Endothelial cell of umbilical vein (primary cell): ENCODE data around the gene OPRD1. TPM values are rescaled to one million over a fixed set of nuclear protein-coding genes. Genes with fewer than 3 reads are reported as not detected.

Experiments
- BruUV-seq: library from RNA; stranded (reverse); fragments of 400-500 nt; replicated peaks from 2 replicates; lab custom pipeline; 2021; lab: Mats Ljungman, UMichigan
- CTCF ChIA-PET: fragments of 300-600, 350-600 bp; sonication (Branson Sonifier 250); formaldehyde crosslinking; loops from one replicate; lab custom pipeline; 2021; ENCODE audit warnings: antibody characterized with exemption, inconsistent platforms; lab: Charles Lee
- POLR2A ChIA-PET: fragments of 300-600, 350-600 bp; sonication (Branson Sonifier 250); formaldehyde crosslinking; loops from one replicate; lab custom pipeline; 2021; ENCODE audit warnings: antibody characterized with exemption, inconsistent platforms; lab: Charles Lee
- DNase-seq: peaks from one replicate; pipeline ENCODE4 v3.0.0-alpha.2; 2011; ENCODE audit warnings: low read depth, low spot score
- FAIRE-seq: peaks from 2 replicates; lab custom pipeline; 2011; peaks lifted over from hg19 to GRCh38; lab: Jason Lieb, UNC
- H2AFZ ChIP-seq: 2 replicates; pipeline ENCODE4 v1.6.0; 2012; ENCODE audit warnings: low read depth, low read length, control low read depth, inconsistent platforms
- H3K27ac ChIP-seq: 2 replicates; pipeline ENCODE4 v1.5.1; 2011; ENCODE audit warnings: low read depth, mild to moderate bottlenecking, control low read depth, low read length, moderate library complexity; ENCODE audit not compliant: insufficient read depth
- H3K27me3 ChIP-seq, 2 experiments: 2 replicates each; pipeline versions ENCODE4 v1.6.0 to v1.6.1; 2011; ENCODE audit warnings: low read length in 2 of 2, mixed read lengths in 1 of 2; ENCODE audit not compliant: control insufficient read depth in 2 of 2, insufficient read depth in 2 of 2
- H3K36me3 ChIP-seq, 2 experiments: 2 replicates in 1 of 2; 3 replicates in 1 of 2; pipeline ENCODE4 v1.5.1; 2011; ENCODE audit warnings: low read length in 2 of 2, mild to moderate bottlenecking in 1 of 2, moderate library complexity in 1 of 2; ENCODE audit not compliant: control insufficient read depth in 2 of 2, insufficient read depth in 2 of 2; ENCODE audit errors: extremely low read depth in 1 of 2
- H3K4me1 ChIP-seq: 3 replicates; pipeline ENCODE4 v1.5.1; 2011; ENCODE audit warnings: mild to moderate bottlenecking, low read length; ENCODE audit not compliant: control insufficient read depth, insufficient read depth; ENCODE audit errors: extremely low read depth
- H3K4me2 ChIP-seq: 2 replicates; pipeline ENCODE4 v1.6.1; 2011; ENCODE audit warnings: low read length, control low read depth, mixed read lengths; ENCODE audit not compliant: insufficient read depth
- H3K4me3 ChIP-seq, 3 experiments: fragments of 200-600 bp in 1 of 3; sonication (generic), shearing (Covaris generic) in 1 of 3; replicated peaks in 1 of 3; 2 replicates each; pipeline ENCODE4 v1.5.1; 2011 to 2016; ENCODE audit warnings: control low read depth in 3 of 3, low read length in 3 of 3, mild to moderate bottlenecking in 2 of 3, inconsistent platforms in 1 of 3, low read depth in 1 of 3, moderate library complexity in 1 of 3; ENCODE audit not compliant: insufficient read depth in 1 of 3
- H3K79me2 ChIP-seq: 2 replicates; pipeline ENCODE4 v1.6.0; 2012; ENCODE audit warnings: low read length, inconsistent platforms; ENCODE audit not compliant: control insufficient read depth, insufficient read depth
- H3K9ac ChIP-seq: replicated peaks from 2 replicates; pipeline ENCODE3; 2011; ENCODE audit warnings: low read length, control low read depth; ENCODE audit not compliant: insufficient read depth; ENCODE audit errors: extremely low read depth
- H3K9me1 ChIP-seq: replicated peaks from 3 replicates; pipeline ENCODE4 v1.6.0; 2011; ENCODE audit warnings: mild to moderate bottlenecking, low read length; ENCODE audit not compliant: control insufficient read depth, insufficient read depth; ENCODE audit errors: extremely low read depth
- H3K9me3 ChIP-seq: replicated peaks from 2 replicates; pipeline ENCODE4 v1.5.1; 2012; ENCODE audit warnings: low read length, inconsistent platforms; ENCODE audit not compliant: control insufficient read depth, insufficient read depth
- H4K20me1 ChIP-seq: replicated peaks from 2 replicates; pipeline ENCODE3; 2011; ENCODE audit warnings: mild to moderate bottlenecking, low read length; ENCODE audit not compliant: control insufficient read depth, insufficient read depth; ENCODE audit errors: extremely low read depth
- EZH2 ChIP-seq: IDR thresholded peaks from 2 replicates; pipeline ENCODE4 v1.6.1; 2012; ENCODE audit warnings: borderline replicate concordance, low read depth, mild to moderate bottlenecking, moderate library complexity, low read length, inconsistent platforms; ENCODE audit not compliant: severe bottlenecking
- FOS ChIP-seq: IDR thresholded peaks from 2 replicates; pipeline ENCODE4 v1.6.1; 2011; ENCODE audit warnings: mild to moderate bottlenecking, low read length, moderate library complexity, borderline replicate concordance; ENCODE audit not compliant: insufficient read depth
- GATA2 ChIP-seq: IDR thresholded peaks from 2 replicates; pipeline ENCODE4 v1.7.0; 2011; ENCODE audit warnings: low read depth, mild to moderate bottlenecking, moderate library complexity, mixed read lengths, low read length; ENCODE audit not compliant: insufficient read length, insufficient read depth
- JUN ChIP-seq: IDR thresholded peaks from 2 replicates; pipeline ENCODE4 v1.6.1; 2011; ENCODE audit warnings: borderline replicate concordance, low read depth; ENCODE audit not compliant: insufficient read length, insufficient read depth
- MYC ChIP-seq: IDR thresholded peaks from one replicate; pipeline ENCODE4 v1.6.1; 2011; ENCODE audit warnings: mild to moderate bottlenecking, low read depth, low read length
- POLR2A ChIP-seq: IDR thresholded peaks from 2 replicates; pipeline ENCODE4 v1.6.1; 2012; ENCODE audit warnings: low read depth, mild to moderate bottlenecking, control low read depth, low read length
- POLR2AphosphoS5 ChIP-seq: IDR thresholded peaks from 2 replicates; pipeline ENCODE4 v1.6.1; 2012; ENCODE audit warnings: low read depth, mild to moderate bottlenecking, control low read depth, low read length, moderate library complexity; ENCODE audit not compliant: insufficient read depth
- dilution Hi-C: fragments of 300-500 bp; cut with MboI; formaldehyde crosslinking; loops from one replicate; pipeline ENCODE4 v1.15.0; 2019; ENCODE audit warnings: low sequenced_read_pairs; ENCODE audit not compliant: extremely low pct_ligation_motif_present
- intact Hi-C: fragments of 100-400 bp; cut with micrococcal nuclease; formaldehyde crosslinking; loops from one replicate; pipeline ENCODE4 v1.10.0; 2022
- polyA plus RNA-seq, 4 experiments: library from polyadenylated mRNA; depleted of rRNA in 3 of 4; stranded (reverse) in 3 of 4; unstranded in 1 of 4; fragments of >200 nt; gene quantifications; 2 replicates each; pipeline versions ENCODE4 v1.2.1 to v1.2.3, GENCODE V29; 2011 to 2012; ENCODE audit warnings: missing spikeins in 1 of 4
- total RNA-seq: library from RNA; stranded (reverse); gene quantifications from 2 replicates; pipeline ENCODE4 v1.2.3, GENCODE V29; 2021
- TF ChIP-seq, protein P1 (sequence below): IDR thresholded peaks from 2 replicates; pipeline ENCODE4 v1.6.1; 2011; ENCODE audit not compliant: insufficient read depth, insufficient read length
- TF ChIP-seq, protein P2 (sequence below), 2 donors: IDR thresholded peaks; 1 replicate in 1 of 2; 2 replicates in 1 of 2; pipeline ENCODE4 v1.5.1; 2011; ENCODE audit warnings: low read length in 2 of 2, mild to moderate bottlenecking in 2 of 2, moderate library complexity in 2 of 2, control low read depth in 1 of 2, inconsistent platforms in 1 of 2, low read depth in 1 of 2; ENCODE audit not compliant: insufficient read depth in 1 of 2; ENCODE audit errors: extremely low read depth in 1 of 2

The OPRD1 gene
- total and polyA plus RNA-seq, 2 donors (not counting 3 experiments of a cell fraction or from before 2014, with no cell fraction given) = not detected

DNA sequence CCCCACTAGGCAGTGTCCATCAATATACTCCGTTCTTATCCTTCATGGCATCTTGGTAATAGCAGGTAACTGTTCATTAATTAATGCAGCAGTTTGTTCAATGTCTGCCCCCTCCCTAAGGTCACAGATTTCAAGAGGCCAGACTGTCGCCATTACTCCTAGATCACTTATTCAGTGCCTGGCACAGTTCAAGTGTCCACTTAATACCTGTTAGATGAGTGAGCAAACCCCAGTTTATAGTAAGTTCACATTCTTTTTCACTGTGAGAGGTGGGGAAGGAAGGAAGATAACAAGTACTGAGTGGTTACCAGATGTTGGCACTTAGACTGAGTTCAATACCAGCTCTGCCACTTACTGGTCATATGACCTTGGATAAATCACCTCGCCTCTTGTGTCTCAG, 36.4 kb downstream of the OPRD1 start:
- intact Hi-C loops (no loop called here), dilution Hi-C loops (no loop called here)
- H3K27ac ChIP-seq = no peak overlapping the region
- H3K4me3 ChIP-seq = no peak overlapping the region
- TF ChIP-seq GATA2 (no peak), POLR2A (no peak), MYC (no peak), EZH2 (no peak), JUN (no peak), FOS (no peak), POLR2AphosphoS5 (no peak)
- TF ChIP-seq, protein P1, sequence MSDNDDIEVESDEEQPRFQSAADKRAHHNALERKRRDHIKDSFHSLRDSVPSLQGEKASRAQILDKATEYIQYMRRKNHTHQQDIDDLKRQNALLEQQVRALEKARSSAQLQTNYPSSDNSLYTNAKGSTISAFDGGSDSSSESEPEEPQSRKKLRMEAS = no peak
- TF ChIP-seq, protein P2, sequence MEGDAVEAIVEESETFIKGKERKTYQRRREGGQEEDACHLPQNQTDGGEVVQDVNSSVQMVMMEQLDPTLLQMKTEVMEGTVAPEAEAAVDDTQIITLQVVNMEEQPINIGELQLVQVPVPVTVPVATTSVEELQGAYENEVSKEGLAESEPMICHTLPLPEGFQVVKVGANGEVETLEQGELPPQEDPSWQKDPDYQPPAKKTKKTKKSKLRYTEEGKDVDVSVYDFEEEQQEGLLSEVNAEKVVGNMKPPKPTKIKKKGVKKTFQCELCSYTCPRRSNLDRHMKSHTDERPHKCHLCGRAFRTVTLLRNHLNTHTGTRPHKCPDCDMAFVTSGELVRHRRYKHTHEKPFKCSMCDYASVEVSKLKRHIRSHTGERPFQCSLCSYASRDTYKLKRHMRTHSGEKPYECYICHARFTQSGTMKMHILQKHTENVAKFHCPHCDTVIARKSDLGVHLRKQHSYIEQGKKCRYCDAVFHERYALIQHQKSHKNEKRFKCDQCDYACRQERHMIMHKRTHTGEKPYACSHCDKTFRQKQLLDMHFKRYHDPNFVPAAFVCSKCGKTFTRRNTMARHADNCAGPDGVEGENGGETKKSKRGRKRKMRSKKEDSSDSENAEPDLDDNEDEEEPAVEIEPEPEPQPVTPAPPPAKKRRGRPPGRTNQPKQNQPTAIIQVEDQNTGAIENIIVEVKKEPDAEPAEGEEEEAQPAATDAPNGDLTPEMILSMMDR (IDR thresholded peaks at IDR 0.05; ENCODE audit: extremely low read depth in 1 of 2, insufficient read depth in 1 of 2, low read depth in 1 of 2, low read length in 2 of 2) = no peak
- FAIRE-seq (no peak), DNase-seq (no peak)
- H3K79me2 ChIP-seq = no peaks in the 10 kb centered on the region
- no peaks in the 10 kb centered on the region for H3K36me3 ChIP-seq
- peaks cover 0 to 1% of the 10 kb centered on the region in 2 experiments for H3K27me3 ChIP-seq
- H3K4me1 ChIP-seq = no peaks in the 10 kb centered on the region
- H4K20me1 ChIP-seq = no peaks in the 10 kb centered on the region
- H3K9me1 ChIP-seq = no peaks in the 10 kb centered on the region
- H3K9ac ChIP-seq = no peak overlapping the region
- POLR2A ChIA-PET = interaction anchor here (0.6 kb wide), 1 partner anchor 289 kb away, joined by 5 read pairs; no protein-coding TSS in a partner anchor
- CTCF ChIA-PET = no interaction called here
- H3K4me2 ChIP-seq = no peak overlapping the region
- no peak overlapping the region for H2AFZ ChIP-seq
- BruUV-seq = no TSS peak
- H3K9me3 ChIP-seq = no peaks in the 10 kb centered on the region
